ENCODE data around the gene WFS1.
A peak's percentile ranks its signal among the peaks of the same experiment; 100 is the strongest.

Gene WFS1

GRCh38 chr4:6340446-6341015 lies 70.9 kb downstream of the WFS1 start:
- H3K36me3 ChIP-seq (ENCODE audit: low read depth), result no peaks in the 10 kb centered on the region
- H3K4me1 ChIP-seq (ENCODE audit: insufficient read depth, poor library complexity, severe bottlenecking), result peaks cover 14% of the 10 kb centered on the region
- H3K4me3 ChIP-seq (ENCODE audit: severe bottlenecking), result no peak overlapping the region
- peaks cover 4% of the 10 kb centered on the region for H3K27me3 ChIP-seq (ENCODE audit: insufficient read depth, poor library complexity, severe bottlenecking)
- TF ChIP-seq CTCF (IDR thresholded peaks at IDR 0.05; ENCODE audit: poor library complexity, severe bottlenecking), result no peak
- ATAC-seq (ENCODE audit: low read depth) (no peak), DNase-seq (ENCODE audit: low spot score) (no peak)
- no peaks in the 10 kb centered on the region for H3K9me3 ChIP-seq (ENCODE audit: severe bottlenecking)
- H3K27ac ChIP-seq (ENCODE audit: poor library complexity, severe bottlenecking), result no peak overlapping the region

- TF ChIP-seq CTCF (IDR thresholded peaks at IDR 0.05; ENCODE audit: poor library complexity, severe bottlenecking), result no peak
- no peak overlapping the region for H3K4me3 ChIP-seq (ENCODE audit: severe bottlenecking)
- peaks cover 14% of the 10 kb centered on the region for H3K4me1 ChIP-seq (ENCODE audit: insufficient read depth, poor library complexity, severe bottlenecking)
- DNase-seq (ENCODE audit: low spot score), result no peak
- H3K36me3 ChIP-seq (ENCODE audit: low read depth), result no peaks in the 10 kb centered on the region
- ATAC-seq (ENCODE audit: low read depth), result no peak
- H3K9me3 ChIP-seq (ENCODE audit: severe bottlenecking), result no peaks in the 10 kb centered on the region
- H3K27me3 ChIP-seq (ENCODE audit: insufficient read depth, poor library complexity, severe bottlenecking), result peaks cover 4% of the 10 kb centered on the region
- no peak overlapping the region for H3K27ac ChIP-seq (ENCODE audit: poor library complexity, severe bottlenecking)
Observed at GRCh38 chr4:6341696-6342095, 72.0 kb downstream of the WFS1 start.

GRCh38 chr4:6342530-6343293 lies 73.1 kb downstream of the WFS1 start:
- Histone ChIP-seq H3K27ac (ENCODE audit: poor library complexity, severe bottlenecking) (no peak overlapping the region), H3K36me3 (ENCODE audit: low read depth) (no peaks in the 10 kb centered on the region), H3K27me3 (ENCODE audit: insufficient read depth, poor library complexity, severe bottlenecking) (no peaks in the 10 kb centered on the region), H3K9me3 (ENCODE audit: severe bottlenecking) (no peaks in the 10 kb centered on the region), H3K4me1 (ENCODE audit: insufficient read depth, poor library complexity, severe bottlenecking) (peaks cover 14% of the 10 kb centered on the region), H3K4me3 (ENCODE audit: severe bottlenecking) (no peak overlapping the region)
- no peak for ATAC-seq (ENCODE audit: low read depth)
- no peak for DNase-seq (ENCODE audit: low spot score)
- no peak for TF ChIP-seq CTCF (IDR thresholded peaks at IDR 0.05; ENCODE audit: poor library complexity, severe bottlenecking)

- Histone ChIP-seq H3K4me3 (ENCODE audit: severe bottlenecking) (no peak overlapping the region), H3K27me3 (ENCODE audit: insufficient read depth, poor library complexity, severe bottlenecking) (no peaks in the 10 kb centered on the region), H3K9me3 (ENCODE audit: severe bottlenecking) (no peaks in the 10 kb centered on the region), H3K36me3 (ENCODE audit: low read depth) (no peaks in the 10 kb centered on the region), H3K27ac (ENCODE audit: poor library complexity, severe bottlenecking) (peak overlapping the region; percentile 59), H3K4me1 (ENCODE audit: insufficient read depth, poor library complexity, severe bottlenecking) (peaks cover 14% of the 10 kb centered on the region)
- peak; percentile 65 for TF ChIP-seq CTCF (IDR thresholded peaks at IDR 0.05; ENCODE audit: poor library complexity, severe bottlenecking)
- peak; percentile 93 for ATAC-seq (ENCODE audit: low read depth)
- peak; percentile 84 for DNase-seq (ENCODE audit: low spot score)
Observed at GRCh38 chr4:6343939-6344408, 74.3 kb downstream of the WFS1 start.

Measured in RWPE2 (cell line).